DND-41 (cell line): ENCODE results near the gene STAG2.

Experiments used
- CTCF ChIP-seq: IDR thresholded peaks from 2 replicates; pipeline ENCODE4 v1.5.1; 2012; ENCODE audit warnings: borderline replicate concordance, low read length, moderate library complexity, mild to moderate bottlenecking; ENCODE audit not compliant: poor library complexity, severe bottlenecking; ENCODE audit errors: extremely low read depth
- EZH2 ChIP-seq: IDR thresholded peaks from 3 replicates; pipeline ENCODE4 v1.6.1; 2012; ENCODE audit warnings: borderline replicate concordance, low read depth, mild to moderate bottlenecking, moderate library complexity, low read length, inconsistent platforms; ENCODE audit not compliant: severe bottlenecking

GRCh38 chrX:124103966-124104365, 142.5 kb downstream of the STAG2 start:
- TF ChIP-seq CTCF (no peak), EZH2 (no peak)
